Muscle of leg (tissue), 11 donors: Measurements from ENCODE around the gene KLC1. TPM values are rescaled to one million over a fixed set of nuclear protein-coding genes. Genes with fewer than 3 reads are reported as not detected.

Source experiments
- DNase-seq: peaks from one replicate; pipeline ENCODE4 v3.0.0; 2013
- H3K27ac ChIP-seq: one replicate; pipeline ENCODE4 v1.5.1; 2013; ENCODE audit warnings: mild to moderate bottlenecking, low read length, control low read depth
- H3K27me3 ChIP-seq: one replicate; pipeline ENCODE4 v1.6.1; 2013; ENCODE audit warnings: low read length; ENCODE audit not compliant: control insufficient read depth, insufficient read depth
- H3K36me3 ChIP-seq: one replicate; pipeline ENCODE4 v1.6.1; 2013; ENCODE audit warnings: low read length; ENCODE audit not compliant: control insufficient read depth, insufficient read depth
- H3K4me1 ChIP-seq: one replicate; pipeline ENCODE4 v1.6.1; 2013; ENCODE audit warnings: low read length; ENCODE audit not compliant: control insufficient read depth, insufficient read depth
- H3K4me3 ChIP-seq: one replicate; pipeline ENCODE4 v1.5.1; 2013; ENCODE audit warnings: low read length, control low read depth
- H3K9me3 ChIP-seq: replicated peaks from 2 replicates; pipeline ENCODE4 v1.6.1; 2013; ENCODE audit warnings: low read depth, low read length; ENCODE audit not compliant: control insufficient read depth
- WGBS: methylation state at CpG from one replicate; pipeline ENCODE4 v1.1.5; 2013; ENCODE audit warnings: missing lambda C conversion rate; ENCODE audit not compliant: insufficient coverage; 5-methylcytosine and 5-hydroxymethylcytosine counted together
- polyA plus RNA-seq, 8 donors: library from polyadenylated mRNA; unstranded; fragments of 120-200 nt; gene quantifications; one replicate each; pipeline versions ENCODE4 v1.2.1 to v1.2.3, GENCODE V29; 2013; ENCODE audit warnings: inconsistent platforms in 1 of 8, low replicate concordance in 1 of 8; ENCODE audit not compliant: insufficient read length in 8 of 8, insufficient read depth in 1 of 8
- total RNA-seq: library from RNA; stranded (reverse); fragments of 120-200 nt; gene quantifications from one replicate; pipeline ENCODE4 v1.2.4, GENCODE V29; 2013

KLC1 gene
- total and polyA plus RNA-seq, 9 donors, result 82.9 to 115 (median 104) TPM

DNA sequence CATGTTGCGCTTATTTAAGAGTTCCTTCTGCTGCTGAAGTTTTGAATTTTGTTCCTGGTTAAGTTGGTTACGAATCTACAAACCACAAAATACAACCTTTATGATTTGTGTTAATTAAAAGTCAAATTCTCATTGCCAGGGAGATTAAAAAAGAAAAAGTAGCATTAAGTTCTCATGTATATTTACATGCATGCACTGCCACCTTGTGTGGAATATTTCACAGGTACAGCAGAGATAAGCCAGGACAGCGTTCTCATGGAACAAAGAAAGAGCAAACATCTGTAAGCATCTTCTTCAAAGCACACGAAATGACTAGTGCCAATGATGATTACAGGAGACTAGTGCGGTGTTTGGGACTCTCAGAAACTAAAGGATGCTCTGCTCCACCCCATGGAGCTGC lies 120.8 kb downstream of the KLC1 start:
- Histone ChIP-seq H3K27me3 (no peaks in the 10 kb centered on the region), H3K36me3 (peaks cover 4% of the 10 kb centered on the region)

More for the DNA sequence above, 120.8 kb downstream of the KLC1 start:
- 100% methylated on average over 2 of the region's 5 CpGs for WGBS
- no peak for DNase-seq
- Histone ChIP-seq H3K27ac (no peak overlapping the region), H3K4me1 (no peaks in the 10 kb centered on the region), H3K4me3 (no peak overlapping the region), H3K9me3 (no peaks in the 10 kb centered on the region)

Other genes starting within 250 kb of the KLC1 start
- gene MARK3, start 243.8 kb upstream of the KLC1 start, total RNA-seq, result 59.1 TPM
- 10 to 100 TPM; 54.7 to 83.3 (median 60.0) TPM for gene MARK3, start 243.8 kb upstream of the KLC1 start, polyA plus RNA-seq
- 155 TPM for gene CKB, start 106.4 kb upstream of the KLC1 start, total RNA-seq
- 100 to 1,000 TPM; 223 to 560 (median 346) TPM for gene CKB, start 106.4 kb upstream of the KLC1 start, polyA plus RNA-seq
- 6.4 TPM for gene TRMT61A, start 100.0 kb upstream of the KLC1 start, total RNA-seq
- gene TRMT61A, start 100.0 kb upstream of the KLC1 start, polyA plus RNA-seq, result 1 to 10 TPM; 7.4 to 9.1 (median 7.8) TPM
- 17.8 TPM for gene BAG5, start 66.6 kb upstream of the KLC1 start, total RNA-seq
- gene BAG5, start 66.6 kb upstream of the KLC1 start, polyA plus RNA-seq, result 10 to 100 TPM; 14.3 to 23.3 (median 19.7) TPM
- gene COA8, start 66.3 kb upstream of the KLC1 start, total RNA-seq, result 59.1 TPM
- gene COA8, start 66.3 kb upstream of the KLC1 start, polyA plus RNA-seq, result 10 to 100 TPM; 36.6 to 61.2 (median 47.6) TPM
- gene XRCC3, start 86.2 kb downstream of the KLC1 start, total RNA-seq, result 6.9 TPM
- 10 to 100 TPM in 5 of 8 donors, 1 to 10 TPM in 3; 7.4 to 14.2 (median 11.5) TPM for gene XRCC3, start 86.2 kb downstream of the KLC1 start, polyA plus RNA-seq
- gene ZFYVE21, start 86.6 kb downstream of the KLC1 start, total RNA-seq, result 34.2 TPM
- 10 to 100 TPM; 33.6 to 46.4 (median 41.6) TPM for gene ZFYVE21, start 86.6 kb downstream of the KLC1 start, polyA plus RNA-seq
- 6.6 TPM for gene PPP1R13B, start 218.4 kb downstream of the KLC1 start, total RNA-seq
- 10 to 100 TPM in 3 of 8 donors, 1 to 10 TPM in 5; 6.2 to 13.6 (median 9.3) TPM for gene PPP1R13B, start 218.4 kb downstream of the KLC1 start, polyA plus RNA-seq